ENCODE results near the gene GRB10.

GRCh38 chr7:50659329-50659965 is 123.2 kb downstream of the GRB10 start:
- no peak for TF ChIP-seq CTCF (IDR thresholded peaks at IDR 0.05)
- TF ChIP-seq POLR2A (IDR thresholded peaks at IDR 0.05): no peak
- no peak for TF ChIP-seq EP300 (IDR thresholded peaks at IDR 0.05)

All from ovary (tissue), 3 donors.